Tibial nerve (tissue), 3 donors: Measurements from ENCODE around the gene TOMM40.

Experiments used
- CTCF ChIP-seq, 5 experiments: fragments of 200-600 bp in 3 of 5; fragments of 450-650 bp in 2 of 5; sonication (generic) in 3 of 5; IDR thresholded peaks; one replicate each; pipeline ENCODE4 v1.5.1; 2016 to 2019; ENCODE audit warnings: antibody characterized with exemption in 5 of 5, mild to moderate bottlenecking in 3 of 5, moderate library complexity in 2 of 5
- POLR2A ChIP-seq, 2 donors: fragments of 450-650 bp; IDR thresholded peaks; one replicate each; pipeline ENCODE4 v1.6.1; 2017; ENCODE audit warnings: antibody characterized with exemption in 2 of 2, mild to moderate bottlenecking in 2 of 2, moderate library complexity in 2 of 2

- no peak for TF ChIP-seq CTCF (IDR thresholded peaks at IDR 0.05)
- TF ChIP-seq POLR2A (IDR thresholded peaks at IDR 0.05): no peak
Observed at GRCh38 chr19:44943801-44944249, 52.8 kb downstream of the TOMM40 start.
